CD4-positive, CD25-positive, alpha-beta regulatory T cell (primary cell): Measurements from ENCODE around the gene SH3RF2. TPM values are rescaled to one million over a fixed set of nuclear protein-coding genes. Genes with fewer than 3 reads are reported as not detected.

Experiments used
- ATAC-seq, 2 donors: fragments of 150-1000 bp; cut with Tn5 transposase; one replicate each; pipeline ENCODE4 v1.10.0; 2021; ENCODE audit warnings: low read depth in 2 of 2, moderate number of reproducible peaks in 2 of 2, moderate library complexity in 1 of 2
- DNase-seq, 3 donors: peaks; one replicate each; pipeline versions ENCODE4 v3.0.0 to v3.0.0-alpha.2; 2012 to 2022; ENCODE audit warnings: mixed read lengths in 1 of 3
- H3K27ac ChIP-seq: one replicate; pipeline ENCODE4 v1.7.0; 2013; ENCODE audit warnings: mild to moderate bottlenecking, low read length; ENCODE audit not compliant: insufficient read depth, poor library complexity, severe bottlenecking
- H3K27me3 ChIP-seq: one replicate; pipeline ENCODE4 v1.7.0; 2013; ENCODE audit warnings: low read length; ENCODE audit not compliant: control insufficient read depth, insufficient read depth
- H3K36me3 ChIP-seq: one replicate; pipeline ENCODE4 v1.7.0; 2013; ENCODE audit warnings: mild to moderate bottlenecking, low read length, moderate library complexity; ENCODE audit not compliant: control insufficient read depth, insufficient read depth
- H3K4me1 ChIP-seq: 2 replicates; pipeline ENCODE4 v1.7.0; 2013; ENCODE audit warnings: mild to moderate bottlenecking, low read length; ENCODE audit not compliant: insufficient read depth, control insufficient read depth, poor library complexity, severe bottlenecking
- H3K4me3 ChIP-seq: one replicate; pipeline ENCODE4 v1.7.0; 2013; ENCODE audit warnings: low read depth, mild to moderate bottlenecking, low read length, moderate library complexity
- H3K9me3 ChIP-seq, 2 experiments: 1 replicate in 1 of 2; 2 replicates in 1 of 2; pipeline ENCODE4 v1.7.0; 2013; ENCODE audit warnings: low read length in 2 of 2, mild to moderate bottlenecking in 1 of 2, moderate library complexity in 1 of 2; ENCODE audit not compliant: control insufficient read depth in 2 of 2
- H3K27ac Mint-ChIP-seq, 3 donors: one replicate each; pipeline ENCODE4 v1.8.0; 2020 to 2022; ENCODE audit warnings: mild to moderate bottlenecking in 3 of 3, mixed read lengths in 3 of 3, moderate library complexity in 2 of 3
- H3K27me3 Mint-ChIP-seq: one replicate; pipeline ENCODE4 v1.8.0; 2022; ENCODE audit warnings: mild to moderate bottlenecking, mixed read lengths
- H3K36me3 Mint-ChIP-seq: one replicate; pipeline ENCODE4 v1.8.0; 2020; ENCODE audit warnings: mixed read lengths
- H3K4me1 Mint-ChIP-seq, 4 donors: one replicate each; pipeline ENCODE4 v1.8.0; 2020 to 2022; ENCODE audit warnings: mixed read lengths in 4 of 4, mild to moderate bottlenecking in 1 of 4
- H3K4me3 Mint-ChIP-seq, 4 donors: one replicate each; pipeline ENCODE4 v1.8.0; 2020 to 2022; ENCODE audit warnings: mild to moderate bottlenecking in 4 of 4, mixed read lengths in 4 of 4, moderate library complexity in 3 of 4
- H3K9me3 Mint-ChIP-seq, 7 donors: one replicate each; pipeline ENCODE4 v1.8.0; 2020 to 2022; ENCODE audit warnings: mixed read lengths in 7 of 7, mild to moderate bottlenecking in 3 of 7, moderate library complexity in 2 of 7
- polyA plus RNA-seq, 4 donors: library from polyadenylated mRNA; unstranded; fragments of 300-500 nt; fragmentation: Illumina TruSeq; gene quantifications; one replicate each; pipeline ENCODE4 v1.2.3, GENCODE V29; 2021
- total RNA-seq: library from RNA; stranded (reverse); gene quantifications from one replicate; pipeline ENCODE4 v1.2.3, GENCODE V29; 2022

SH3RF2 gene
- total and polyA plus RNA-seq, 5 donors from 2014 or later, result 0.52 to 4.5 (median 0.70) TPM; not detected in 1

- H3K27ac Mint-ChIP-seq, result no peak overlapping the region
- no peaks in the 10 kb centered on the region for H3K36me3 Mint-ChIP-seq
- H3K27me3 Mint-ChIP-seq, result peaks cover 11% of the 10 kb centered on the region
- no peaks in the 10 kb centered on the region for H3K4me1 Mint-ChIP-seq
- Histone ChIP-seq H3K27ac (no peak overlapping the region), H3K27me3 (no peaks in the 10 kb centered on the region), H3K4me1 (no peaks in the 10 kb centered on the region), H3K36me3 (no peaks in the 10 kb centered on the region), H3K4me3 (no peak overlapping the region), H3K9me3 (no peaks in the 10 kb centered on the region)
- peaks cover 0 to 6% (median 1%) of the 10 kb centered on the region in 7 donors for H3K9me3 Mint-ChIP-seq
- no peak for DNase-seq
- no peak for ATAC-seq
- no peak overlapping the region for H3K4me3 Mint-ChIP-seq
Observed at GRCh38 chr5:145922059-145922458, 14.3 kb upstream of the SH3RF2 start.

GRCh38 chr5:145923405-145923804 is 13.0 kb upstream of the SH3RF2 start:
- H3K36me3 Mint-ChIP-seq, result no peaks in the 10 kb centered on the region
- H3K9me3 Mint-ChIP-seq, result peaks cover 0 to 6% (median under 1%) of the 10 kb centered on the region in 7 donors
- H3K36me3 ChIP-seq, result no peaks in the 10 kb centered on the region
- H3K4me3 Mint-ChIP-seq, result no peak overlapping the region
- H3K4me1 Mint-ChIP-seq, result no peaks in the 10 kb centered on the region
- H3K4me1 ChIP-seq, result no peaks in the 10 kb centered on the region
- H3K27me3 ChIP-seq, result no peaks in the 10 kb centered on the region
- H3K27me3 Mint-ChIP-seq, result peaks cover 4% of the 10 kb centered on the region
- H3K27ac ChIP-seq, result no peak overlapping the region
- H3K27ac Mint-ChIP-seq, result no peak overlapping the region
- no peak overlapping the region for H3K4me3 ChIP-seq
- ATAC-seq (no peak), DNase-seq (no peak)
- no peaks in the 10 kb centered on the region for H3K9me3 ChIP-seq

GRCh38 chr5:145924849-145925248 is 11.5 kb upstream of the SH3RF2 start:
- Histone ChIP-seq H3K9me3 (no peaks in the 10 kb centered on the region), H3K36me3 (no peaks in the 10 kb centered on the region), H3K4me3 (no peak overlapping the region), H3K27me3 (no peaks in the 10 kb centered on the region), H3K4me1 (no peaks in the 10 kb centered on the region), H3K27ac (no peak overlapping the region)
- H3K4me3 Mint-ChIP-seq, result no peak overlapping the region
- H3K27ac Mint-ChIP-seq, result no peak overlapping the region
- H3K4me1 Mint-ChIP-seq, result no peaks in the 10 kb centered on the region
- DNase-seq (no peak), ATAC-seq (no peak)
- H3K27me3 Mint-ChIP-seq, result no peaks in the 10 kb centered on the region
- H3K9me3 Mint-ChIP-seq, result peaks cover 0 to 8% (median 1%) of the 10 kb centered on the region in 7 donors
- H3K36me3 Mint-ChIP-seq, result no peaks in the 10 kb centered on the region

- DNase-seq (no peak), ATAC-seq (no peak)
- no peak overlapping the region for H3K4me3 ChIP-seq
- H3K27me3 ChIP-seq, result no peaks in the 10 kb centered on the region
- H3K9me3 Mint-ChIP-seq, result peaks cover 0 to 8% (median 1%) of the 10 kb centered on the region in 7 donors
- H3K4me3 Mint-ChIP-seq, result no peak overlapping the region
- no peaks in the 10 kb centered on the region for H3K4me1 Mint-ChIP-seq
- no peaks in the 10 kb centered on the region for H3K27me3 Mint-ChIP-seq
- H3K36me3 ChIP-seq, result no peaks in the 10 kb centered on the region
- H3K36me3 Mint-ChIP-seq, result no peaks in the 10 kb centered on the region
- no peaks in the 10 kb centered on the region for H3K9me3 ChIP-seq
- H3K4me1 ChIP-seq, result no peaks in the 10 kb centered on the region
- no peak overlapping the region for H3K27ac Mint-ChIP-seq
- no peak overlapping the region for H3K27ac ChIP-seq
Observed at GRCh38 chr5:145925353-145925752, 11.0 kb upstream of the SH3RF2 start.

GRCh38 chr5:145925803-145926202 is 10.6 kb upstream of the SH3RF2 start:
- Histone ChIP-seq H3K27me3 (no peaks in the 10 kb centered on the region), H3K4me1 (no peaks in the 10 kb centered on the region), H3K4me3 (no peak overlapping the region), H3K36me3 (no peaks in the 10 kb centered on the region), H3K9me3 (no peaks in the 10 kb centered on the region), H3K27ac (no peak overlapping the region)
- ATAC-seq, result no peak
- no peak overlapping the region for H3K27ac Mint-ChIP-seq
- no peaks in the 10 kb centered on the region for H3K36me3 Mint-ChIP-seq
- H3K4me1 Mint-ChIP-seq, result no peaks in the 10 kb centered on the region
- no peaks in the 10 kb centered on the region for H3K27me3 Mint-ChIP-seq
- no peak overlapping the region for H3K4me3 Mint-ChIP-seq
- peaks cover 0 to 8% (median 1%) of the 10 kb centered on the region in 7 donors for H3K9me3 Mint-ChIP-seq
- no peak for DNase-seq

GRCh38 chr5:145931718-145932117 is 4.7 kb upstream of the SH3RF2 start:
- Mint-ChIP-seq H3K36me3 (no peaks in the 10 kb centered on the region), H3K27me3 (peaks cover 8% of the 10 kb centered on the region), H3K4me3 (no peak overlapping the region), H3K4me1 (peaks cover 0 to 11% (median 6%) of the 10 kb centered on the region in 4 donors), H3K27ac (no peak overlapping the region), H3K9me3 (peaks cover 0 to 7% (median 2%) of the 10 kb centered on the region in 7 donors)
- Histone ChIP-seq H3K36me3 (no peaks in the 10 kb centered on the region), H3K9me3 (no peaks in the 10 kb centered on the region), H3K4me1 (peaks cover 6% of the 10 kb centered on the region), H3K27ac (no peak overlapping the region), H3K4me3 (no peak overlapping the region), H3K27me3 (peaks cover 4% of the 10 kb centered on the region)
- ATAC-seq, result no peak
- no peak for DNase-seq

- peaks cover 0 to 7% (median 2%) of the 10 kb centered on the region in 7 donors for H3K9me3 Mint-ChIP-seq
- no peaks in the 10 kb centered on the region for H3K36me3 Mint-ChIP-seq
- no peak overlapping the region for H3K27ac ChIP-seq
- DNase-seq (no peak), ATAC-seq (no peak)
- H3K9me3 ChIP-seq, result no peaks in the 10 kb centered on the region
- H3K4me1 ChIP-seq, result peaks cover 17% of the 10 kb centered on the region
- peaks cover 0 to 23% (median 13%) of the 10 kb centered on the region in 4 donors for H3K4me1 Mint-ChIP-seq
- no peak overlapping the region for H3K4me3 ChIP-seq
- peaks cover 4% of the 10 kb centered on the region for H3K27me3 ChIP-seq
- H3K4me3 Mint-ChIP-seq, result peak overlapping the region in 1 of 4 donors; percentile 25
- peaks cover 8% of the 10 kb centered on the region for H3K27me3 Mint-ChIP-seq
- H3K27ac Mint-ChIP-seq, result no peak overlapping the region
- no peaks in the 10 kb centered on the region for H3K36me3 ChIP-seq
Observed at GRCh38 chr5:145934276-145934675, 2.1 kb upstream of the SH3RF2 start.

GRCh38 chr5:145937432-145938250 is 1.3 kb downstream of the SH3RF2 start:
- DNase-seq, result peak in 2 of 3 donors; percentile 21 to 34

More at GRCh38 chr5:145937432-145938250, 1.3 kb downstream of the SH3RF2 start:
- peak overlapping the region; percentile 82 to 95 (median 85) for H3K4me3 Mint-ChIP-seq
- no peaks in the 10 kb centered on the region for H3K36me3 Mint-ChIP-seq
- H3K4me1 ChIP-seq, result peaks cover 29% of the 10 kb centered on the region
- H3K27ac ChIP-seq, result no peak overlapping the region
- H3K9me3 Mint-ChIP-seq, result peaks cover 0 to 7% (median 0%) of the 10 kb centered on the region in 7 donors
- H3K9me3 ChIP-seq, result no peaks in the 10 kb centered on the region
- H3K27ac Mint-ChIP-seq, result peak overlapping the region; percentile 17 to 54 (median 44)
- no peaks in the 10 kb centered on the region for H3K27me3 Mint-ChIP-seq
- H3K27me3 ChIP-seq, result peaks cover 3% of the 10 kb centered on the region
- ATAC-seq, result peak; percentile 12 to 21
- peak overlapping the region; percentile 75 for H3K4me3 ChIP-seq
- no peaks in the 10 kb centered on the region for H3K36me3 ChIP-seq
- peaks cover 0 to 45% (median 21%) of the 10 kb centered on the region in 4 donors for H3K4me1 Mint-ChIP-seq
